NCI-H2029 treated with DMSO at 0.1 percent for 48 hours (cell line): ENCODE data around the gene GRM5.
A peak's percentile ranks its signal among the peaks of the same experiment; 100 is the strongest.
"Not testable (repeated sequence)": the region's sequence is repeated elsewhere in the genome, so short reads cannot be mapped to it uniquely, and the experiment has no call there.

ENCODE experiments used
- DNase-seq: peaks from one replicate; lab custom pipeline; 2025; lab: John Stamatoyannopoulos, UW

The GRM5 gene

GRCh38 chr11:88494848-88495247 lies 570.9 kb downstream of the GRM5 start:
- no peak for DNase-seq

GRCh38 chr11:88491674-88492073 lies 574.1 kb downstream of the GRM5 start:
- DNase-seq, result no peak

- no peak for DNase-seq
Measured at GRCh38 chr11:88489030-88489429, 576.8 kb downstream of the GRM5 start.

- DNase-seq, result no peak
Measured at GRCh38 chr11:88487646-88488045, 578.1 kb downstream of the GRM5 start.

- peak; percentile 12 for DNase-seq
Measured at GRCh38 chr11:88484873-88485621, 580.7 kb downstream of the GRM5 start.

- DNase-seq, result no peak
Measured at GRCh38 chr11:88482871-88483301, 582.9 kb downstream of the GRM5 start.

GRCh38 chr11:88480223-88480622 lies 585.6 kb downstream of the GRM5 start:
- DNase-seq, result no peak

GRCh38 chr11:88478136-88478815 lies 587.5 kb downstream of the GRM5 start:
- DNase-seq, result peak; percentile 77

GRCh38 chr11:88475991-88476418 lies 589.8 kb downstream of the GRM5 start:
- DNase-seq, result no peak

GRCh38 chr11:88474655-88475054 lies 591.1 kb downstream of the GRM5 start:
- DNase-seq, result no peak

GRCh38 chr11:88469561-88470225 lies 596.1 kb downstream of the GRM5 start:
- no peak for DNase-seq

- DNase-seq, result no peak
Measured at GRCh38 chr11:88464528-88464927, 601.3 kb downstream of the GRM5 start.

GRCh38 chr11:88463301-88463700 lies 602.5 kb downstream of the GRM5 start:
- DNase-seq, result not testable (repeated sequence)

GRCh38 chr11:88458047-88458446 lies 607.7 kb downstream of the GRM5 start:
- DNase-seq, result not testable (repeated sequence)

- DNase-seq, result no peak
Measured at GRCh38 chr11:88455974-88456373, 609.8 kb downstream of the GRM5 start.

GRCh38 chr11:88454881-88455280 lies 610.9 kb downstream of the GRM5 start:
- no peak for DNase-seq
